KBM-7 (cell line): Measurements from ENCODE around the gene CRYBA2.

Experiments
- DNase-seq: peaks from one replicate; pipeline ENCODE4 v3.0.0-alpha.2; 2015
- in situ Hi-C: fragments of 300-500 bp; cut with MboI; formaldehyde crosslinking; loops from 2 replicates; pipeline ENCODE4 v1.14.3; 2020; ENCODE audit warnings: low sequenced_read_pairs, low pct_unique_long_range_greater_than_20kb, mixed read lengths

The CRYBA2 gene

GRCh38 chr2:218985325-218986091 lies 7.7 kb downstream of the CRYBA2 start:
- in situ Hi-C loops, result no loop called here
- DNase-seq, result no peak

GRCh38 chr2:218985021-218985324 lies 8.2 kb downstream of the CRYBA2 start, which contains the start of gene FEV:
TSS of gene FEV (minus strand) at chr2:218985184. CDS start at chr2:218985075, 109 bp downstream.
- no peak for DNase-seq
- in situ Hi-C loops, result no loop called here

GRCh38 chr2:218984239-218985020 lies 8.8 kb downstream of the CRYBA2 start:
- peak; percentile 34 for DNase-seq
- in situ Hi-C loops, result no loop called here

- in situ Hi-C loops, result no loop called here
- DNase-seq, result no peak
These were observed 9.3 kb downstream of the CRYBA2 start for GRCh38 chr2:218983934-218984238.

GRCh38 chr2:218983263-218983933 lies 9.8 kb downstream of the CRYBA2 start:
- in situ Hi-C loops, result no loop called here
- DNase-seq, result no peak

- no peak for DNase-seq
- in situ Hi-C loops, result no loop called here
These were observed 10.5 kb downstream of the CRYBA2 start for GRCh38 chr2:218982586-218983262.

- no peak for DNase-seq
- in situ Hi-C loops, result no loop called here
These were observed 11.2 kb downstream of the CRYBA2 start for GRCh38 chr2:218981881-218982585.

GRCh38 chr2:218981390-218981880 lies 11.8 kb downstream of the CRYBA2 start:
- in situ Hi-C loops, result no loop called here
- DNase-seq, result no peak

- in situ Hi-C loops, result no loop called here
- no peak for DNase-seq
These were observed 12.4 kb downstream of the CRYBA2 start for GRCh38 chr2:218980735-218981389.

GRCh38 chr2:218979846-218980734 lies 13.1 kb downstream of the CRYBA2 start:
- in situ Hi-C loops, result no loop called here
- DNase-seq, result peak; percentile 88

- no peak for DNase-seq
- in situ Hi-C loops, result no loop called here
These were observed 18.0 kb downstream of the CRYBA2 start for GRCh38 chr2:218975060-218975777.

GRCh38 chr2:218970894-218971293 lies 22.3 kb downstream of the CRYBA2 start:
- in situ Hi-C loops, result no loop called here
- DNase-seq, result no peak

- no peak for DNase-seq
- in situ Hi-C loops, result no loop called here
These were observed 29.0 kb downstream of the CRYBA2 start for GRCh38 chr2:218964041-218964771.

GRCh38 chr2:218963601-218964000 lies 29.6 kb downstream of the CRYBA2 start:
- no peak for DNase-seq
- in situ Hi-C loops, result no loop called here

GRCh38 chr2:218962859-218963492 lies 30.2 kb downstream of the CRYBA2 start:
- peak; percentile 61 for DNase-seq
- in situ Hi-C loops, result no loop called here
